K562 (cell line): ENCODE results near the gene TP53I13. TPM values are rescaled to one million over a fixed set of nuclear protein-coding genes. Genes with fewer than 3 reads are reported as not detected.

Experiments used
- CTBP1 ChIP-seq: fragments of 450-650 bp; IDR thresholded peaks from 2 replicates; pipeline ENCODE4 v1.6.1; 2016; ENCODE audit warnings: borderline replicate concordance
- EHMT2 ChIP-seq: fragments of 450-650 bp; IDR thresholded peaks from 2 replicates; pipeline ENCODE4 v1.6.1; 2018; ENCODE audit warnings: antibody characterized with exemption
- FOSL1 ChIP-seq: fragments of 200-800 bp; sonication (Bioruptor generic); conservative IDR thresholded peaks from 2 replicates; pipeline ENCODE4 v1.6.1; 2016; ENCODE audit warnings: missing genetic modification characterization, missing compliant biosample characterization
- MAFK ChIP-seq: IDR thresholded peaks from 2 replicates; pipeline ENCODE4 v1.6.1; 2011; ENCODE audit warnings: low read length, improper control_type of control experiment
- NCOA2 ChIP-seq, 2 experiments: fragments of 450-650 bp; IDR thresholded peaks; 2 replicates each; pipeline ENCODE4 v1.6.1; 2018; ENCODE audit warnings: mild to moderate bottlenecking in 2 of 2, moderate library complexity in 1 of 2; ENCODE audit not compliant: partially characterized antibody in 2 of 2
- NRF1 ChIP-seq, 2 experiments: fragments of 450-650 bp; IDR thresholded peaks in 1 of 2; conservative IDR thresholded peaks in 1 of 2; 2 replicates each; pipeline ENCODE4 v1.6.1; 2014; ENCODE audit warnings: mild to moderate bottlenecking in 2 of 2
- RCOR1 ChIP-seq, 2 experiments: IDR thresholded peaks; 2 replicates each; pipeline ENCODE4 v1.6.1; 2012; ENCODE audit warnings: low read depth in 2 of 2, low read length in 2 of 2, borderline replicate concordance in 1 of 2, improper control_type of control experiment in 1 of 2
- SIN3B ChIP-seq: fragments of 450-650 bp; IDR thresholded peaks from 2 replicates; pipeline ENCODE4 v1.6.1; 2017; ENCODE audit warnings: low read depth, mild to moderate bottlenecking, moderate library complexity
- SMARCA4 ChIP-seq: fragments of 450-650 bp; IDR thresholded peaks from 2 replicates; pipeline ENCODE4 v1.6.1; 2016
- SOX6 ChIP-seq: fragments of 450-650 bp; IDR thresholded peaks from 2 replicates; pipeline ENCODE4 v1.6.1; 2014; ENCODE audit warnings: mild to moderate bottlenecking
- ZEB2 ChIP-seq: fragments of 450-650 bp; IDR thresholded peaks from 2 replicates; pipeline ENCODE4 v1.6.1; 2016
- ZNF668 ChIP-seq: fragments of 250-450 bp; sonication (Bioruptor Pico); IDR thresholded peaks from 2 replicates; pipeline ENCODE4 v1.8.0; 2022; ENCODE audit warnings: mild to moderate bottlenecking, inconsistent platforms
- polyA plus RNA-seq, 8 experiments: library from polyadenylated mRNA; depleted of rRNA in 4 of 8; stranded (reverse) in 5 of 8; unstranded in 3 of 8; fragments of >200 nt; fragmentation: Nextera tagmentation in 2 of 8; fragmentation: Illumina TruSeq in 1 of 8; extraction: Ambion mirVana in 2 of 8; extraction: Trizol in 1 of 8; gene quantifications; 2 replicates each; pipeline versions ENCODE4 v1.2.1 to v1.2.3, GENCODE V29; 2011 to 2014; ENCODE audit warnings: inconsistent platforms in 1 of 8, missing spikeins in 1 of 8
- total RNA-seq, 7 experiments: library from RNA; depleted of rRNA in 6 of 7; stranded (reverse); fragments of >200 nt in 6 of 7; fragmentation: Illumina TruSeq in 2 of 7; extraction: Trizol in 2 of 7; gene quantifications; 2 replicates each; pipeline versions ENCODE4 v1.2.1 to v1.2.3, GENCODE V29; 2011 to 2021; ENCODE audit warnings: low replicate concordance in 1 of 7
- TF ChIP-seq, protein P1 (sequence below), 3 experiments: IDR thresholded peaks in 2 of 3; conservative IDR thresholded peaks in 1 of 3; 2 replicates each; pipeline ENCODE4 v1.5.1; 2011 to 2012; ENCODE audit warnings: low read length in 3 of 3, mild to moderate bottlenecking in 3 of 3, control low read depth in 2 of 3, improper control_type of control experiment in 1 of 3, inconsistent platforms in 1 of 3, low read depth in 1 of 3, mixed read lengths in 1 of 3, moderate library complexity in 1 of 3; ENCODE audit not compliant: insufficient read depth in 2 of 3

Gene TP53I13
- total and polyA plus RNA-seq, 9 of the 15 experiments (the other 6 are each of a cell fraction or from before 2014, with no cell fraction given), result 0.08 to 28.3 (median 9.1) TPM

DNA sequence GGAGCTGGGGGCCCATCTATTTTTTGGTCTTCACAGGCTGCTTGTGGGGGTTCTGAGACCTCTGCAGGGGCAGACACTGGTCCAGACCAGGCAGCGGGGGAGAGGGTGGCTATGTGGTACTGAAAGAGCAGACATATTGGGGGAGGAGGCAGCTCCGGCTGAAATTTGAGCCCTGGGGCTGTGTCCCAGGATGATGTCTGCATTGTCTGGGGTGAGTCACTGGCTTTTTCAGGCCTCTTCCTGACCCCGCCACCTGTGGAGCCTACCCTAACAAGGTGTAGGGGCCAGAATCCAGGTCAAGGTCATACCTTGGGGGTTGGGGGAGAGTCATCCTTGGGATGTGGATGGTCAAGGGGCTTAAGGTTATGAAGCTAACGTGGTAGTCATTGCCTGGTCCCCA, 51.8 kb downstream of the TP53I13 start (continued):
- TF ChIP-seq EHMT2 (no peak), MAFK (no peak), CTBP1 (peak; percentile 67), SIN3B (no peak), SOX6 (peak; percentile 52; the same call in 1 of the 2 replicates), RCOR1 (IDR thresholded peaks at IDR 0.05; ENCODE audit: borderline replicate concordance in 1 of 2, low read depth in 2 of 2, low read length in 2 of 2) (peak in 1 of 2 experiments; percentile 67; a peak in 1 of 4 replicates), NRF1 (conservative IDR thresholded peaks at IDR 0.05 in 1 of 2, IDR thresholded peaks at IDR 0.05 in 1 of 2) (0 out of 4 replicates have a peak, but pooled peaks of 1 of the 2 experiments have one; percentile 11), ZNF668 (no peak), SMARCA4 (peak; percentile 43; the same call in 1 of the 2 replicates), NCOA2 (IDR thresholded peaks at IDR 0.05; ENCODE audit: partially characterized antibody in 2 of 2) (no peak), FOSL1 (peak; percentile 70), ZEB2 (peak; percentile 85)
- TF ChIP-seq, protein P1, sequence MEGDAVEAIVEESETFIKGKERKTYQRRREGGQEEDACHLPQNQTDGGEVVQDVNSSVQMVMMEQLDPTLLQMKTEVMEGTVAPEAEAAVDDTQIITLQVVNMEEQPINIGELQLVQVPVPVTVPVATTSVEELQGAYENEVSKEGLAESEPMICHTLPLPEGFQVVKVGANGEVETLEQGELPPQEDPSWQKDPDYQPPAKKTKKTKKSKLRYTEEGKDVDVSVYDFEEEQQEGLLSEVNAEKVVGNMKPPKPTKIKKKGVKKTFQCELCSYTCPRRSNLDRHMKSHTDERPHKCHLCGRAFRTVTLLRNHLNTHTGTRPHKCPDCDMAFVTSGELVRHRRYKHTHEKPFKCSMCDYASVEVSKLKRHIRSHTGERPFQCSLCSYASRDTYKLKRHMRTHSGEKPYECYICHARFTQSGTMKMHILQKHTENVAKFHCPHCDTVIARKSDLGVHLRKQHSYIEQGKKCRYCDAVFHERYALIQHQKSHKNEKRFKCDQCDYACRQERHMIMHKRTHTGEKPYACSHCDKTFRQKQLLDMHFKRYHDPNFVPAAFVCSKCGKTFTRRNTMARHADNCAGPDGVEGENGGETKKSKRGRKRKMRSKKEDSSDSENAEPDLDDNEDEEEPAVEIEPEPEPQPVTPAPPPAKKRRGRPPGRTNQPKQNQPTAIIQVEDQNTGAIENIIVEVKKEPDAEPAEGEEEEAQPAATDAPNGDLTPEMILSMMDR (IDR thresholded peaks at IDR 0.05 in 2 of 3, conservative IDR thresholded peaks at IDR 0.05 in 1 of 3; ENCODE audit: insufficient read depth in 2 of 3, low read depth in 1 of 3, low read length in 3 of 3), result no peak
